Activated CD8-positive, alpha-beta T cell treated with anti-CD3 and anti-CD28 coated beads, Interleukin-2, amount 10 ng/mL, durations not matched to agents 7 days and 5 days (primary cell): Measurements from ENCODE around the gene KCTD5. TPM values are rescaled to one million over a fixed set of nuclear protein-coding genes. Genes with fewer than 3 reads are reported as not detected.
"Not testable (repeated sequence)": the region's sequence is repeated elsewhere in the genome, so short reads cannot be mapped to it uniquely, and the experiment has no call there.

Source experiments
- ATAC-seq: fragments of 150-1000 bp; cut with Tn5 transposase; one replicate; pipeline ENCODE4 v1.10.0; 2021; ENCODE audit warnings: moderate library complexity
- CTCF ChIA-PET: fragments of 350-600 bp; sonication (Branson Sonifier 250); formaldehyde crosslinking; loops from one replicate; lab custom pipeline; 2021; ENCODE audit warnings: antibody characterized with exemption; lab: Charles Lee
- POLR2A ChIA-PET: fragments of 350-600 bp; sonication (Branson Sonifier 250); formaldehyde crosslinking; loops from one replicate; lab custom pipeline; 2021; ENCODE audit warnings: antibody characterized with exemption; lab: Charles Lee
- DNase-seq: peaks from one replicate; pipeline ENCODE4 v3.0.0-alpha.2; 2020
- H3K27ac Mint-ChIP-seq: one replicate; pipeline ENCODE4 v1.8.0; 2021; ENCODE audit warnings: mild to moderate bottlenecking, mixed read lengths
- H3K27me3 Mint-ChIP-seq: one replicate; pipeline ENCODE4 v1.8.0; 2021; ENCODE audit warnings: low read depth, mixed read lengths
- H3K36me3 Mint-ChIP-seq: one replicate; pipeline ENCODE4 v1.8.0; 2021; ENCODE audit warnings: low read depth, mixed read lengths
- H3K4me1 Mint-ChIP-seq: one replicate; pipeline ENCODE4 v1.8.0; 2021; ENCODE audit warnings: low read depth, mixed read lengths
- H3K4me3 Mint-ChIP-seq: one replicate; pipeline ENCODE4 v1.8.0; 2021; ENCODE audit warnings: mild to moderate bottlenecking, mixed read lengths
- H3K9me3 Mint-ChIP-seq: one replicate; pipeline ENCODE4 v1.8.0; 2022; ENCODE audit warnings: mixed read lengths; ENCODE audit not compliant: insufficient read depth
- total RNA-seq, 2 experiments: library from RNA; stranded (reverse); gene quantifications; one replicate each; pipeline ENCODE4 v1.2.3, GENCODE V29; 2021

Gene KCTD5
- total RNA-seq, result 10 to 100 TPM; 33.2 to 35.9 TPM

- ATAC-seq (peak; percentile 94), DNase-seq (peak; percentile 99)
- Mint-ChIP-seq H3K27me3 (no peaks in the 10 kb centered on the region), H3K4me3 (peak within 1 kb of the TSS; percentile 94), H3K36me3 (peaks cover 15% of the 10 kb centered on the region), H3K27ac (peak within 1 kb of the TSS; percentile 94), H3K9me3 (no peaks in the 10 kb centered on the region), H3K4me1 (peaks cover 41% of the 10 kb centered on the region)
- ChIA-PET POLR2A (interaction anchor here (0.5 to 1.9 kb wide), 11 partner anchors 9 to 718 kb away, joined by 3 to 19 read pairs (median 4); partner anchors contain the start of genes FLYWCH2, RPS2 and SRRM2), CTCF (interaction anchor here (0.5 to 1.3 kb wide), 4 partner anchors 9 to 283 kb away, joined by 3 to 6 read pairs (median 3); no protein-coding TSS in a partner anchor)
Measured at GRCh38 chr16:2682209-2683021, at the start of gene KCTD5. Gene KCTD5 (plus strand): TSS chr16:2682523. CDS start chr16:2682549, 26 bp downstream.

- H3K27me3 Mint-ChIP-seq, H3K9me3 Mint-ChIP-seq, CTCF ChIA-PET, H3K36me3 Mint-ChIP-seq, POLR2A ChIA-PET, H3K4me3 Mint-ChIP-seq, H3K27ac Mint-ChIP-seq, H3K4me1 Mint-ChIP-seq: not testable (repeated sequence)
- ATAC-seq (peak; percentile 90), DNase-seq (peak; percentile 68)
Measured at GRCh38 chr16:2639071-2639721, 43.1 kb upstream of the KCTD5 start.

GRCh38 chr16:2639722-2640072, 42.6 kb upstream of the KCTD5 start:
- H3K27ac Mint-ChIP-seq, POLR2A ChIA-PET, H3K4me3 Mint-ChIP-seq, H3K36me3 Mint-ChIP-seq, H3K9me3 Mint-ChIP-seq, DNase-seq, CTCF ChIA-PET, H3K4me1 Mint-ChIP-seq, ATAC-seq, H3K27me3 Mint-ChIP-seq: not testable (repeated sequence)

GRCh38 chr16:2642561-2642960, 39.8 kb upstream of the KCTD5 start:
- H3K9me3 Mint-ChIP-seq, DNase-seq, H3K27me3 Mint-ChIP-seq, H3K36me3 Mint-ChIP-seq, H3K4me1 Mint-ChIP-seq, H3K4me3 Mint-ChIP-seq, ATAC-seq, H3K27ac Mint-ChIP-seq, POLR2A ChIA-PET, CTCF ChIA-PET: not testable (repeated sequence)

GRCh38 chr16:2644754-2645453, 37.4 kb upstream of the KCTD5 start:
- H3K4me3 Mint-ChIP-seq, H3K9me3 Mint-ChIP-seq, CTCF ChIA-PET, H3K27ac Mint-ChIP-seq, H3K4me1 Mint-ChIP-seq, H3K27me3 Mint-ChIP-seq, H3K36me3 Mint-ChIP-seq, POLR2A ChIA-PET, ATAC-seq, DNase-seq: not testable (repeated sequence)

GRCh38 chr16:2651268-2651871, 31.0 kb upstream of the KCTD5 start:
- CTCF ChIA-PET, result not testable (repeated sequence)

GRCh38 chr16:2653915-2654314, 28.4 kb upstream of the KCTD5 start:
- H3K4me1 Mint-ChIP-seq, POLR2A ChIA-PET, H3K36me3 Mint-ChIP-seq, DNase-seq, H3K27ac Mint-ChIP-seq, CTCF ChIA-PET, H3K4me3 Mint-ChIP-seq, H3K9me3 Mint-ChIP-seq, ATAC-seq: not testable (repeated sequence)
- peaks cover 10% of the 10 kb centered on the region for H3K27me3 Mint-ChIP-seq

More at GRCh38 chr16:2651268-2651871, 31.0 kb upstream of the KCTD5 start:
- ATAC-seq, POLR2A ChIA-PET, H3K27me3 Mint-ChIP-seq, H3K36me3 Mint-ChIP-seq, DNase-seq, H3K9me3 Mint-ChIP-seq, H3K4me3 Mint-ChIP-seq, H3K27ac Mint-ChIP-seq, H3K4me1 Mint-ChIP-seq: not testable (repeated sequence)

- H3K4me1 Mint-ChIP-seq, H3K27me3 Mint-ChIP-seq, H3K4me3 Mint-ChIP-seq, DNase-seq, POLR2A ChIA-PET, H3K27ac Mint-ChIP-seq, H3K9me3 Mint-ChIP-seq, ATAC-seq, CTCF ChIA-PET, H3K36me3 Mint-ChIP-seq: not testable (repeated sequence)
Measured at GRCh38 chr16:2654949-2655348, 27.4 kb upstream of the KCTD5 start.

GRCh38 chr16:2656985-2657384, 25.3 kb upstream of the KCTD5 start:
- Mint-ChIP-seq H3K27ac (no peak overlapping the region), H3K9me3 (no peaks in the 10 kb centered on the region), H3K36me3 (peaks cover 1% of the 10 kb centered on the region), H3K4me1 (peaks cover 12% of the 10 kb centered on the region), H3K27me3 (peaks cover 7% of the 10 kb centered on the region), H3K4me3 (no peak overlapping the region)
- ChIA-PET POLR2A (no interaction called here), CTCF (no interaction called here)
- ATAC-seq (no peak), DNase-seq (no peak)

GRCh38 chr16:2657803-2658202, 24.5 kb upstream of the KCTD5 start:
- H3K36me3 Mint-ChIP-seq, H3K27ac Mint-ChIP-seq, POLR2A ChIA-PET, H3K4me3 Mint-ChIP-seq, ATAC-seq, DNase-seq, CTCF ChIA-PET, H3K27me3 Mint-ChIP-seq, H3K9me3 Mint-ChIP-seq: not testable (repeated sequence)
- H3K4me1 Mint-ChIP-seq, result peaks cover 12% of the 10 kb centered on the region

- Mint-ChIP-seq H3K4me1 (peaks cover 26% of the 10 kb centered on the region), H3K36me3 (peaks cover 16% of the 10 kb centered on the region), H3K27ac (peak overlapping the region; percentile 23)
- H3K27me3 Mint-ChIP-seq, CTCF ChIA-PET, H3K4me3 Mint-ChIP-seq, ATAC-seq, H3K9me3 Mint-ChIP-seq, POLR2A ChIA-PET, DNase-seq: not testable (repeated sequence)
Measured at GRCh38 chr16:2659560-2659959, 22.8 kb upstream of the KCTD5 start.
